ENCODE measurements around the gene PGF.
"Not testable (repeated sequence)": the region's sequence is repeated elsewhere in the genome, so short reads cannot be mapped to it uniquely, and the experiment has no call there.

The PGF gene

DNA sequence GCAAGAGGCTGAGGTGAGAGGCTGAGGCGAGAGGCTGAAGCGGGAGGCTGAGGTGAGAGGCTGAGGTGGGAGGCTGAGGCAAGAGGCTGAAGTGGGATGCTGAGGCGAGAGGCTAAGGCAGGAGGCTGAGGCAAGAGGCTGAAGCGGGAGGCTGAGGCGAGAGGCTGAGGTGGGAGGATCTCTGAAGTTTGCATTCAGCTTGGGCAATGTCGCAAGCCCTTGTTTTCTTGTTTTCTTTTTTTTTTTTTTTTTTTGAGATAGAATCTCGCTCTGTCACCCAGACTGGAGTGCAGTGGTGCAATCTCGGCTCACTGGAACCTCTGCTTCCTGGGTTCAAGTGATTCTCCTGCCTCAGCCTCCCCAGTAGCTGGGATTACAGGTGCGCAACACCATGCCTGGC, 23.7 kb downstream of the PGF start:
- DNase-seq (ENCODE audit: low read depth, low spot score); H3K4me3 ChIP-seq (ENCODE audit: low read length): not testable (repeated sequence)

DNA sequence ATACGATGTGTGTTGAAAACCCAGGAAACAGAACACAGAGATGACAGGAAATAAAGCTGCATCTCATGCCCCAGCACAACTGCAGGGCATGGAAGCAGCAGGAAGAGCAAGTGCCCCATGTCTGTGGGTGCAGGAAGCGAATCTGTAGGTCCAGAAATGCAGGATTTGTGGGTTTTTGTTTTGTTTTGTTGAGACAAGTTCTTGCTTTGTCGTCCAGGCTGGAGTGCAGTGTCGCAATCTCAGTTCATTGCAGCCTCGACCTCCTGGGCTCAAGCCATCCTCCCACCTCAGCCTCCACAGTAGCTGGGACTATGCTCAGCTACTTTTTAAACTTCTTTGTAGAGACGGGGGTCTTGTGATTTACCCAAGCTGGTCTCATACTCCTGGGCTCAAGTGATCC, 26.2 kb downstream of the PGF start:
- no peak for DNase-seq (ENCODE audit: low read depth, low spot score)
- no peak overlapping the region for H3K4me3 ChIP-seq (ENCODE audit: low read length)

DNA sequence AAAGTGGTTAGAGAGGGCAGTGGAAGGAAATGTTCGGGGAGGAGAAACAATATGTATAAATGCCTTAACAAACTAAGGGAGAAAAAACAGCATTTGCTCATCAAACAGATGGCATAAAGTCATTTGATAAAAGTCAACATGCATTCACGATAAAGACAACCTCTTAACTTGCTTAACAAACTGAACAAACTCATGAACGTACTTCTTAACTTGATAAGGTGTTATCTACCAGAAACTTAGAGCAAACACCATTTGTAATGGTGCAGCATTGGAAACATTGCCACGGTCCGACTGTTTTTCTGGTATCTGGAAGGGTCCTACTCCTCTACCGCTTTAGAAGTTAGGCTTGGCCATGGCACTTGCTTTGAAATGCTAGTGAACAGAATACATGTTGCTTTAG, 28.2 kb downstream of the PGF start:
- DNase-seq (ENCODE audit: low read depth, low spot score) = no peak
- H3K4me3 ChIP-seq (ENCODE audit: low read length) = no peak overlapping the region

DNA sequence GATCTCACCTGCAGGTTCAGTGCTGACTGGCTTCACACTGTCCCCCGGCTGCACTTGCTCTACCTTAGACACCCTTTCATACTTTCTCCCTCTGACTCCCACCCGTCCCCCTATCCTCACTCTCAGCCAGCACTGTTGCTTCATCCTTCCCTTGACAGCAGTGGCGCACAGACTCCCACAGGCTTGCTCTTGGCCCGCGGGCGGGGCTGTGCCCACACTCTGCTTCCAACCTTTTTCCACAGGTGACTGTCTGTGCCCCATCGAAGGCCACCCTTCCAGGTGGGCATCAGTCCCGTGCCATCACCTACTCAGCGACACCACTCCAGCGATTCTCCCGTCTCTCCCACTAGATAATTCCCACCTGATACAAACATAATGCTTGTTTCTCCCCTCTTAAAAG, 31.3 kb downstream of the PGF start:
- H3K4me3 ChIP-seq (ENCODE audit: low read length) = no peak overlapping the region
- DNase-seq (ENCODE audit: low read depth, low spot score) = no peak

DNA sequence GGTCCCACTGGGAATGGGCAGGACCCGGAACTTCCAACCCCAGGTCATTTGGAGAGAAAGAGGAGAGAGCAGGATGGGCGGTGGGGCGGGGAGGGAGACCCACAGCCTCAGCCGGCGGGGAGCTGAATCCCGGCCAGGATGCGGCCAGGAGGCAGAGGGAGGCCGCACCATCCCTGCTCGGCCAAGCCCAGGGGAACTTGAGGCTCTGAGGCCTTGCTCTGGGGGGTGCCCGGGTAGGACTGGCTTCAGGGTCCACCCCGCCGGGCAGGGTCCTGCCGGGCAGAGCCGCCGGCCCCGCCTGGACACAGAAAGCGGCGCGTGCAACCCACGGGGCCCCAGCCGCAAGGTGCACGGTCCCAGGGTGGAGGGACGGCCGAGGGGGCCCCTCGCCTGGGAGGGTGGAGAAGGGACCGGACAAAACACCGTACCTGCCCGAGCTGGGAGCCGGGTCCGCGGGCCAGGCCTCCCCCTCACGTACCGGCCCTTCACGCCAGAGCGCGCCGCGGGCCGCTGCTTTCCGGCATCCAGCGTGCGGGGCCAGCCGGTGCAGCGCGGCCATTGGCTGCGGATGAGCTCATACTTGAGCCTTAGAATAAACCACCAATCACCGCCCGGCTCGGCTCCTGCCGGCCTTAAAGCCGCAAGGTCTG, 32.5 kb downstream of the PGF start, which contains the start of gene RPS6KL1:
RPS6KL1 (minus strand) TSS at position 509 of the 650 bp plus-strand sequence. CDS start 1,719 bp downstream, outside the sequence.
- H3K4me3 ChIP-seq (ENCODE audit: low read length) = no peak within 1 kb of the TSS
- DNase-seq (ENCODE audit: low read depth, low spot score) = no peak

DNA sequence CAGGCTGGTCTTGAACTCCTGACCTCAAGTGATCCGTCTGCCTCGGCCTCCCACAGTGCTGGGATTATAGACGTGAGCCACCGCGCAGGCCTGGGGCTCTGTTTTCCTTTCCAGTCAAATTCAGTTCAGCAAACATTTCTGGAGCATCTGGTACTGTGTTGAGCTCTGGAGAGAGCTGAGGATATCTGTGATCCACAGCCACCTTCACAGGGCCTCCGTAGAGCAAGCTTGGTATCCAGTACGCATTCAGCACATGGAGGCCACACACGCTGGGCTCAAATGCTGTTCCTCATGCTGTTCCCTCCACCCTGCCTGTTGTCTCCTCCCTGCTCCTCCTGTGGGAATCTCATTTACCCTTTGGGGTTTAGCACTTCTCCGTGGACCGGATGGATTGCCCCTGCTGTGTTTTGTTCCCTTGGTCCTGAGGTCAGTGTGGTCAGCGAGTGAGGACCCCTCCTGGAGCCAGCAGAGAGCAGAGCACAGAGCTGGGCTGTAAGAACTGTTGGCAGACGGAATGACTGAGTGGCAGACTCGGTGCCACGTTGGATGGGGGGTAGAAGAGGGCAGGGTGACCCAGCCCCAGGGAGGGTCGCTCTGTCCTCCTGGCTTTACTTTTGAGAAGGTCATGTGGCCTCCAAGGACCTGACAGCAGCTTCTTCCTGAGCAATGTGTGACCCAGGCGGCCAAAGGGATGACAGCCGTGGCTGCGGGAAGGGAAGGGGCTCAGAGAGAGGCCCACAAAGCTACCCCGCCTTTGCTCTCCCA, 33.2 kb downstream of the PGF start:
- DNase-seq (ENCODE audit: low read depth, low spot score) = no peak
- no peak overlapping the region for H3K4me3 ChIP-seq (ENCODE audit: low read length)

DNA sequence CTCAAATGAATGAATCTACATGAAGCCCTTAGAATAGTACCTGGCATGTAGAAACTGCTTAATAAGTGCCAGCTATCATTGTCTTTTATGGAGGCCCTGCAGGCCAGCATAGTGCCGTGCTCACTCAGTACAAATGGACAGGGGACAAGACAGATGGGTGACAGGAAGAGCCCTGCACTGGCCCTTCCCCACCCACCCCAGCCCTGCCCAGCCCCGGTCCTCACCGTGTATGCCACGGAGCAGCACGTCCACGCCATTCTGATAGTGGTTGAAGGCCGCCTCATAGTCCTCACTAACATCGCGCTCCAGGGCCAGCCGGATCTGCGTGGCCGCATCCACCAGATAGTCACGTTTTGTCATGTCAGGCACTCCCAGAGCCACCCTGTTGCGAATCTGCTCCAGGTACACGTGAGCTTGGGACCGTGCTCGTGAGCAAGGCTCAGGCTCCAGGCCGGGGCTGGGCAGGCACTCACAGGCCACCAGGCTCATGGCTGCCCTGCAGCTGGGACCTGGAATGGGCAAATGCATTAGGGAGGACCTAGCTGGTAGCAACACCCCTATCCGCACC, 34.3 kb downstream of the PGF start:
- no peak for DNase-seq (ENCODE audit: low read depth, low spot score)
- H3K4me3 ChIP-seq (ENCODE audit: low read length) = no peak overlapping the region

DNA sequence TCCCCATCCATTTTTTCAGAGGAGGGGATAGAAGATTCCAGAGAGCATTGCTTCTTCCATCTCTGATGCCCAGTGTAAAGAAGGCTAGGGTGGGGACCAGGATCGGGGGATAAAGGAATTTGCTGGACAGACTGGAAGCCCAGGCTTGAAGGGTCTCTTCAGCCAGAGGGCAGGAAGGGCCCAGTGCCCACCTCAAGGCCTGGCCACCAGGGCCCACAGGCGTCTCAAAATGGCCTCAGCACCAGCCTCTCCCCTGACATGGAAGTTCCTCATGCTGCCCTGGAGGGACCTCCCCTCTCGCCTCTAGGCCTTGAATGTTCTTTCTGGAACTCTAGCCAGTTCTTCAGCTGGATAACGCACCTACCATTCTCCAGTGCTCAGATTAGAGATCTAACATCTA, 35.1 kb downstream of the PGF start:
- DNase-seq (ENCODE audit: low read depth, low spot score) = no peak
- no peak overlapping the region for H3K4me3 ChIP-seq (ENCODE audit: low read length)

DNA sequence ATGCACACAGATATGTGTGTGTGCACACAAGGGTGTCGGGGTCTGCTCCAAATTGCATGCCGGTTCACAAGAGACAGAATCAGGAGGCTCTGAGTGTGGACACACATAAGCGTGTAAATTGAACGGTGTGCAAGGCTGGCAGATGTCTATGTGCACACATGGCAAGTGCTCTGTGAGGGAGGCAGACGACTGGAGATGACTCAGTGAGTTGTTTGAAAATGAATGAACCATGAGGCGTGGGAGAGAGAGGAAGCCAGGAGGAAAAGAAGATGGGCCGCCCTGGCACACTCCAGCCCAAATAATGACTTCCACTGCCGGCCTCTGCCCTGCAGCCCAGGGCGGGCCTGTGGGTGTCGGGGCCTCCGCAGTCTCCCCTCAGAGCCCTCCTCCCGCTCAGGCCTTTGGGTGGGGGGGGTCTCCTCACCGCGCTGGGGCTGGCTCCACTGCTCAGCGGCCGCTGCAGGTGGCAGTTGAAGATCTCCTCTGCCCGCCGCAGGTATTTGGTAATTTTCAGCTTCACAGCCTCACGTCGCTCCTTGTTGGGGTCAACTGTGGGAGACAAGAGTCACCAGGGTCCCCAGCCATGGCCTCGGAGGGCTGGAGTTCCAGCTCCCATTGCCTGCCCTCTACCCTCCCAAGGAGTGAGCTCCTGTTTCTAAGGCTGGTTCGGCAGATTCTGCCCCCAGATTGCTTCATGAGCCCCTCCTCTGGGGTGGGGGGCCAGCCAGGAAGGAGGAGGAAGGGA, 35.8 kb downstream of the PGF start:
- DNase-seq (ENCODE audit: low read depth, low spot score) = no peak
- no peak overlapping the region for H3K4me3 ChIP-seq (ENCODE audit: low read length)

DNA sequence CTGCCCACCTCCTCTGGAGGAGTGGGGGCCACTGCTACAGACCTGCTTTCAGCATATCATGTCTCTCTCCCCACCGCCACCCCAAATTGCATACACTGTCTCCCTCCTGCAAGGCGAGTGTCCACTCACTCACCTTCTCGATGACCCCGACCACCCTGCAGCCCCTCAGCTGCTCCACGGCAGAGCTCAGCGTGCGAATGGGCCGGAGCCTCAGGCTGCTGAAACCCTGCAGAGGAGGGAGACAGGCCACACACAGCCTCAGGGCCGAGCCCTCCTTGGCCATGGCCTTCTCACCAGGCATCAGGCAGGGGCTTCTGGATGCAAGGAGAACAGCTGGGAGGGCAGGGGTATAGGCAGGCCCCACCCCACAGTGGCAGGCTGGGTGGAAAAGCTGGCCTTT, 37.0 kb downstream of the PGF start:
- H3K4me3 ChIP-seq (ENCODE audit: low read length) = no peak overlapping the region
- DNase-seq (ENCODE audit: low read depth, low spot score) = no peak

DNA sequence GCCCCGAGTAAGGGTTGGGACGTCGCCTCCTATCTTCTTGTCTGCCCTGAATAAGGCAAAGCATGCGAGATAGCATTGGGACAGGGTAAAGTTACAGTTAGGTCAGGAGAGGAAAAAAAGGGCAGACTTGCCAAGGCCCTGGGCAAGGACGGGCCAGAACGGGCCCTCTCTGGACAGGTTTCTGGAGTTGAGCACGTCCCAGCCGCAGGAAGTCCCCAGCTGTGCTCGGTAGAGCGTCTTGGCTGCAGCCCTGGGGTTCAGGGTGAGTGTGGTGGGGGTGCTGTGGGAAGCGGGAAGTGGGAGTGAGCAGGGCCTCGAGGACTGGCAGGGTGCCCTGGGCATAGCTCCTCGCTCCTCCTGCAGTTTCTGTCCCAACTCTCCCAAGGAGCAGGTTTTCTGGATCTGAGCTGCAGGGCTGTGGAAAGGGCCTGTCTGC, 37.7 kb downstream of the PGF start:
- no peak overlapping the region for H3K4me3 ChIP-seq (ENCODE audit: low read length)
- DNase-seq (ENCODE audit: low read depth, low spot score) = no peak

DNA sequence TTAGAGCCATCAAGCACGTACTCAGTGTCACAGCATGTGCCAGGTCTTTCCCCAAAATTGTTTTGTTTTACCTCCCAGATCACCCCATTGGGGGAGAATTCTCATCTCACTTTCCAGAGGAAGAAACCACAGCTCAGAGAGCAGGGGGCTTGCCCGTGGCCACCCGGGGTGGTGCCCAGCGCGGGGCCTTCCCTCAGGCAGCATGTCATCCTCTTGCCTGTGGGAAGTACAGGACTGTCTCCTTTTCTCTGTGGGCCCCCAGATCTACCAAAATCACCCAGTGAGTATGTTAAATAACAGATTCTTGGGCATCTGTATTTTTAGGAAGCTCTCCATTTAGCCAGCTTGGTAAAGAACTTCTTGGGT, 38.2 kb downstream of the PGF start:
- no peak overlapping the region for H3K4me3 ChIP-seq (ENCODE audit: low read length)
- DNase-seq (ENCODE audit: low read depth, low spot score) = no peak

DNA sequence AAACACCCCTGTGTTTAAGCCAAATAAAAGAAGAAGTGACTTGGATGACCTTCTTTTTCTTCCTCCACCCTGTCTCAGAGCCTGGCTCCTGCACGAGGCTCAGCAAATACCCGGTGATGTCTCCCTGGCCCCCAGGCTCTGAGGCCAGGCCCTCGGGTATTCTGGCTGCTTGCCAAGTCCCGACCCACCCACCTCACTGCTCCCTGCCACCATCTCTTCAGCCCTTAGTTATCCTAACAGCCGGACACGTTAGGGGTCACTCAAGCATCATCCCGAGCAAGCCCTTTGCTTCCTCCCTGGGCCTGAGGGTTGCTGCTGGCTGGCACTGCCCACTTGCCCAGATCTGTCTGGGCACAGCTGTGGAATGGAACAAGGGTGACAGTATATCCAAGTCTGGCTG, 39.6 kb downstream of the PGF start:
- DNase-seq (ENCODE audit: low read depth, low spot score) = no peak
- no peak overlapping the region for H3K4me3 ChIP-seq (ENCODE audit: low read length)

DNA sequence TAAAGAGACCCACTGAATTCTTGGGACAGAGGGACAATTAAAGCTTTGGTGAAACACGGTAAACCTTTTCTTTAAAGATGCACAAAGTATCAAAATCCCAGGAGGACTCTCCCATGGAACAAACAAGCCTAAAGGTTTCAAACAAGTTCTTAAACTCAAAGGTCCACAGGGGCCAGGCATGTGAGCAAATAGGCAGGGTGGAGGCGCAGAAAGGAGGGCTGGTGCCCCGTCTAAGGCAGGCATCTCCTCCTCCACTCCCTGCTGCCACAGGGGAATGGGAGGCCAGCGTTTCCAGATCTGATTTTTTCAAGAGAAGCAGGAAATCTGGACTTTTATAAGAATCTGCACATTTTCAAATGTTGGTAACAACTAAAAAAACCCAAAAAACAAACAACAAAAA, 40.0 kb downstream of the PGF start:
- DNase-seq (ENCODE audit: low read depth, low spot score) = no peak
- H3K4me3 ChIP-seq (ENCODE audit: low read length) = no peak overlapping the region

DNA sequence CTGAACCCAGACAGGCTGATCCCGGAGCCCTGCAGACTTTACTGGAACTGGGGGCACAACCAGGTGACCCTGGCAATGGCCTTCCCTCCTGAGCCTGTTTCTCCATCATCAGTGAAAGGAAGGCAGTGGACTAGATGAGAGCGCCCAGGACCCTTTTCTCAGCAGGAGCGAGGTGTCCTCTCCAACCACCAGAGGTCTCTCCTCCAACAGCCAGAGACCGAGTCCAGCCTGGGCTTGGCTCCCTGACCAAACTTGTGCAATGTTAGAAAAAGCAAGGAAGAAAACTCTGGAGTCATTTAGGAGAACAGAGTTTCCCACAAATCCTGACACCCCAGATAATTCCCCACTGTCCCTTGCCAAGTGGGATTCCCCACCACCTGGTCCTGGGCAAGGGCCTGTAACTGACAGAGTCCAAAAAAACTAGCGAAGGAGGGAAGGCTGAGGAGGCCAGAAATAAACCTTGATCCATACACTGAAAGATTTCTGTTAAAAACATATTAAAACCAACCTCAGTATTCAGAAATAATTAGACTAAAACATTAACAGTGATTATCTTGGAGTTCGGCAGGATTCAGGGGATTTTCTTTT, 41.3 kb downstream of the PGF start:
- no peak overlapping the region for H3K4me3 ChIP-seq (ENCODE audit: low read length)
- DNase-seq (ENCODE audit: low read depth, low spot score) = no peak

DNA sequence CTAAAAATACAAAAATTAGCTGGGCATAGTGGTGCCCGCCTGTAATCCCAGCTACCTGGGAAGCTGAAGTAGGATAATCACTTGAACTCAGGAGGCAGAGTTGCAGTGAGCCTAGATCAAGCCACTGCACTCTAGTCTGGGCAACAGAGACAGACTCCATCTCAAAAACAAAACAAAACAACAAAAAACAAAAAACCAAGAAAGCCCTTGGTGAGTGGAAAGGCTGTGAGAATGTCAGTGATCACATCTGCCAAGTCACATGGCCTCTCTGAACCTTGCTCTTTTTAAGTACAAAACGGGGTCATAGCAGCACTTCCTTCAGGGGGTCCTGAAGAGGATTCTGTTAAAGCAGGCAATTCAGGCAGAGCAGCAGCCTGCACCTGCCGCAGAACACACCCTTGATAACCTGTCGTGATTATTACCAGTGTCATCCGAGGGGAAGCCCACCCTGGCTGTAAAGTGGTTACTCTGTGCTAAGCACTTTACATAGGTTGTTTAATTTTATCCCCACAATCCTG, 41.9 kb downstream of the PGF start:
- DNase-seq (ENCODE audit: low read depth, low spot score) = no peak
- no peak overlapping the region for H3K4me3 ChIP-seq (ENCODE audit: low read length)

DNA sequence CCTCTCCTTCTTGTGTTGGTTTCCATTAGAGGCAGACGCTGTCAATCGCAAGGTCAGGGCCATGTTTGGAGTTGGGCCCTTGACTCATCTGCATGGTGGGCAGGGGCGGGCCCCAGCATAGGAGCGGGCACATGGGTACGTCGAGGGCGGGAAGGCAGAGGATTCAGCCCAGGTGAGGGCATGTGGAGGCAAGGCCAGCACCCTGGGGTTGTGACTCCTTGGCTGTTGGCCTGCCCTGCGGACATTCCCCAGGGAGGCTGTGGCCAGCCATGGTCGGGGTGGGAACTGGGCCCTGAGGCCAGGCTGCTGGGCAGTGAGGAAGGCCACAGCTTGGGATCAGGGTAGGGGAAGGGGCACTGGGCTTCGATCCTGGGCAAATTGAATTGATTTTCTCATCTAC, 42.6 kb downstream of the PGF start:
- H3K4me3 ChIP-seq (ENCODE audit: low read length) = no peak overlapping the region
- no peak for DNase-seq (ENCODE audit: low read depth, low spot score)

DNA sequence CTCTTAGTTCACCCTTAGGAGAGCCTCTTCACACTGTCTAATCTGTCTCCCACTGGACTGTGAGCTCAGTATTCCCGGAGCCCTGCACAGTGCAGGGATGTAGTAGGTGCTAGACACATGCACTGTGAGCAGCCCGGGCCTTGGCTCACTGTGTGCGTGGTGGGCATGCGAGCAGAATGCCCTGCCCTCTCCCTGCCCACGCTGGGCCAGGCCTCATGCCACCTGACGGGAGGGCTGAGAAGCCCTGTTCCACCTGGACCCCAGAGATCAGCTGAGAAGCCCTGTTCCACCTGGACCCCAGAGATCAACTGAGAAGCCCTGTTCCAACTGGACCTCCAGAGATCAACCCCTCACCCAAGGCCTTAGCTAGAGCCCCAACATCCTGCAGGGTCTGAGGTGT, 43.3 kb downstream of the PGF start:
- no peak overlapping the region for H3K4me3 ChIP-seq (ENCODE audit: low read length)
- no peak for DNase-seq (ENCODE audit: low read depth, low spot score)

DNA sequence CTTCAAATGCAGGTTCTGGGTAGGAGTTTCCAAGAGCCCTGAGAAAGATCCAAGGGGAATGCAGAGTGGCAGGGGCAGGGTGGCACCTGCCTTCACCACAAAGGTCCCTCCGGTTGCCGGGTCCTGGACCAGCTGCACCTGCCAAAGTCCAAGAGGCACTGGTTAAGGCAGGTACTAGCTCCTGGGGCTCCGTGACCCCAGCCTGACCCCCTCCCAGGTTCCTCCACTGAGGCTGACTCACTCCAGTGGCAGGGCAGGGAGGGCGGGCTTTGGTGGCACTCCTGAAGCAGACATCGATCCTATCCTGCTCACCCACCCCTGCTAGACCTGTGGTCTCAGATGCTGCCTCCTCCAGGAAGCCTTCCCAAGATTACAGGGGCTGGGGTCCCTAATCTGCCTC, 43.7 kb downstream of the PGF start:
- H3K4me3 ChIP-seq (ENCODE audit: low read length) = no peak overlapping the region
- DNase-seq (ENCODE audit: low read depth, low spot score) = no peak
